ENCODE results near the gene ZFP92.

ZFP92 gene

DNA sequence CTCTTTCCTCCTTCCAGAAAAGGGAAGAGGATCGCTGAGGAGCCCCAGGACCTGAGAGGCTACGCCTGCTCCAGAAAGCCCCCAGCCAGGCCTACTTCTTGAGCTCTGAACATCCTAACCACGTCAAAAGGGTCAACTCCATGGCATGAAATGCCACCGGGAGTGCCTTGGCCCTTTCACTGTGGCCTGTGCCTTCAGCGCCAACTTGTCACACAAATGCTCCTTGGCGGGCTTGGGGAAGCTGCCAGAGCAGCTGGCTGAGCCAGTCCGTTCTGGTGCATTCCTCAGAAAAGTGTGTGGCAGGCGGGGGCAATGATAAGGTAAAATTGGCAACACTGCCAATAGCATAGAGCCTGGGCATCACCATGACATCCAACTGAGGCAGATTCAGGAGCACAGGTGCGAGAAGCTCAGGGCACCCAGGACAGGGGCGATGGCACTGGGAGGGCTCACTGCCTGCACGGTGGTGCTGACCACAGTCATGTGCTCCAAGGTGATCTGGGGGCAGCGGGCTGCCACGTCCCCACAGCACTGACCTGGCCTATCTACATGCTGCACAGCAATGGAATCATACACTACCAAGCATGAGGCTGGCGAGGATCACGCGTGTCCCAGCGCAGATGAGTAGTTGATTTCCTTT, 46.7 kb downstream of the ZFP92 start:
- DNase-seq: no peak

DNA sequence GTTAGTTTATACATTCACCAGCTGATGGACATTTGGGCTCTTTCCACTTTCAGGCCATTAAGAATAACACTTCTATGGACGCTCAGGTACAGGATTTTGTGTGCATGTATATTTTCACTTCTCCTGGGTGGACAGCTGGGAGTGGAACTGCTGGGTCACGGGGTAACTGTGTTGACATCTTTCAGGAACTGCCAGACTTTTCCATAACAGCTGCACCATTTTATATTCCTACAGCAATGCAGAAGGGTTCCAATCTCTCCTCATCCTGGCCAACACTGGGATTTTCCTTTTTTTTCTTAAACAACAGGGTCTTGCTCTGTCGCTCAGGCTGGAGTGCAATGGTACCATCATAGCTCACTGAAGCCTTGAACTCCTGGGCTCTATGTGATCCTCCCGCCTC, 47.2 kb downstream of the ZFP92 start:
- no peak for DNase-seq

DNA sequence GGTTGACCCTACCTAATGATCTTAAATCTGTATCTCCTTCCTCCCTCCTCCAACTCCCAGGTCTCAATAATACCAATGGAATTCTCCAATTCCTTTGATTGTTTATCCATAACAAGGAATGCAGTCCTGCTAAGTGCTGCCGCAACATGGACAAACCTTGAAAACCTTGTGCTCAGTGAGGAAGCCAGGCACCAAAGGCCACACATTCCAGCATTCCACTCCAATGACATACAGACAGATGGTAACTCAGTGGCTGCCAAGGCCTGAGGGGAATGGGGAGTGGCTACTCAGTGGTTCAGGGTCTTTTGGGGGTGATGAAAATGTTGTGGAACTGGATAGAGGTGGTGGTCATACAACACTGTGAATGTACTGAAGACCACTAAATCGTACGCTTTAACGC, 48.7 kb downstream of the ZFP92 start:
- DNase-seq: no peak

DNA sequence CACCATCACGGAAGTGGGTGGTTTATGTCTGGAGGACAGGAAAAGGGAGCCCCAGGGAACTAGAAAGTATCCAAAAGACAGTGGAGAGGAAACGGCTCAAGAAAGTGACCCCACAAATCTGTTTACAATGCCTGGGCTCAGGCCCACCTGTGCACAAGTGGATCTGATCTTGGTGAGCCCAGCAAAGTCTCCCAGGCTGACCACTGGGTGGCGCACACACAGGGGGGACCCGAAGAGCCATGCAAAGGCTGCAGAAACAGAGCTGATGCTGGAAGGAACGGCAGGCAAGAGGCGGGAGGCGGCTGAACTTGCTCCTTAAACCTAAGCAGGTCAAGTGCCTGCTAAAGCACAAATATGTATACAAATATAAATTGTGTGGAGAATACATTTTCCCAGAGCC, 49.6 kb downstream of the ZFP92 start:
- peak; percentile 66 for DNase-seq
